ENCODE results near the gene PGLYRP3. TPM values are rescaled to one million over a fixed set of nuclear protein-coding genes. Genes with fewer than 3 reads are reported as not detected.
A peak's percentile ranks its signal among the peaks of the same experiment; 100 is the strongest.

Gene PGLYRP3
- polyA plus RNA-seq, 3 donors = not detected

- Mint-ChIP-seq H3K36me3 (no peaks in the 10 kb centered on the region), H3K27ac (no peak overlapping the region), H3K9me3 (peaks cover 0 to 1% (median 0%) of the 10 kb centered on the region in 7 donors), H3K4me1 (no peaks in the 10 kb centered on the region), H3K4me3 (no peak overlapping the region), H3K27me3 (ENCODE audit: low read depth in 3 of 3) (peaks cover 4 to 20% (median 11%) of the 10 kb centered on the region in 3 donors)
- intact Hi-C loops (cut with micrococcal nuclease) = no loop called here
- TF ChIP-seq CTCF (IDR thresholded peaks at IDR 0.05) = no peak
- no peaks in the 10 kb centered on the region for H3K9me3 ChIP-seq (replicated peaks in 1 of 2; ENCODE audit: control insufficient read depth in 1 of 2, insufficient read depth in 1 of 2, low read length in 2 of 2)
- no peak overlapping the region for H3K4me2 ChIP-seq (replicated peaks; ENCODE audit: extremely low read depth, low read length, poor library complexity, severe bottlenecking)
- H4K20me1 ChIP-seq (ENCODE audit: insufficient read depth, low read length) = no peaks in the 10 kb centered on the region
- H3K27me3 ChIP-seq (ENCODE audit: control insufficient read depth in 2 of 2, insufficient read depth in 2 of 2, low read length in 2 of 2) = peaks cover 5 to 7% of the 10 kb centered on the region in 2 donors
- no peak overlapping the region for H3K4me3 ChIP-seq (replicated peaks in 1 of 3; ENCODE audit: low read depth in 2 of 3, low read length in 3 of 3)
- H3K36me3 ChIP-seq (replicated peaks in 1 of 2; ENCODE audit: control insufficient read depth in 1 of 2, insufficient read depth in 2 of 2, low read length in 2 of 2) = no peaks in the 10 kb centered on the region
- 80% methylated on average over 3 of the region's 4 CpGs for WGBS (ENCODE audit: insufficient coverage)
- no peak overlapping the region for H3K27ac ChIP-seq (ENCODE audit: low read depth in 1 of 2, low read length in 2 of 2)
- H3K9ac ChIP-seq (ENCODE audit: insufficient read depth, low read length, poor library complexity, severe bottlenecking) = no peak overlapping the region
- no peaks in the 10 kb centered on the region for H3K79me2 ChIP-seq (ENCODE audit: insufficient read depth, low read length)
- no peak overlapping the region for H2AFZ ChIP-seq (ENCODE audit: insufficient read depth, low read depth, low read length, poor library complexity, severe bottlenecking)
- no peaks in the 10 kb centered on the region for H3K4me1 ChIP-seq (ENCODE audit: control insufficient read depth in 1 of 2, insufficient read depth in 2 of 2, low read length in 2 of 2)
- DNase-seq = no peak
Measured at GRCh38 chr1:153251988-153252387, 60.8 kb downstream of the PGLYRP3 start.

GRCh38 chr1:153251562-153251961 is 61.2 kb downstream of the PGLYRP3 start:
- H3K27ac ChIP-seq (ENCODE audit: low read depth in 1 of 2, low read length in 2 of 2) = no peak overlapping the region
- H3K4me3 ChIP-seq (replicated peaks in 1 of 3; ENCODE audit: low read depth in 2 of 3, low read length in 3 of 3) = no peak overlapping the region
- no peaks in the 10 kb centered on the region for H4K20me1 ChIP-seq (ENCODE audit: insufficient read depth, low read length)
- H3K4me1 Mint-ChIP-seq = no peaks in the 10 kb centered on the region
- no peaks in the 10 kb centered on the region for H3K4me1 ChIP-seq (ENCODE audit: control insufficient read depth in 1 of 2, insufficient read depth in 2 of 2, low read length in 2 of 2)
- H3K79me2 ChIP-seq (ENCODE audit: insufficient read depth, low read length) = no peaks in the 10 kb centered on the region
- H3K4me3 Mint-ChIP-seq = no peak overlapping the region
- H3K27me3 ChIP-seq (ENCODE audit: control insufficient read depth in 2 of 2, insufficient read depth in 2 of 2, low read length in 2 of 2) = peaks cover 7 to 10% of the 10 kb centered on the region in 2 donors
- no peak overlapping the region for H3K4me2 ChIP-seq (replicated peaks; ENCODE audit: extremely low read depth, low read length, poor library complexity, severe bottlenecking)
- no peaks in the 10 kb centered on the region for H3K36me3 ChIP-seq (replicated peaks in 1 of 2; ENCODE audit: control insufficient read depth in 1 of 2, insufficient read depth in 2 of 2, low read length in 2 of 2)
- H3K9me3 ChIP-seq (replicated peaks in 1 of 2; ENCODE audit: control insufficient read depth in 1 of 2, insufficient read depth in 1 of 2, low read length in 2 of 2) = no peaks in the 10 kb centered on the region
- no peak for DNase-seq
- H3K36me3 Mint-ChIP-seq = no peaks in the 10 kb centered on the region
- intact Hi-C loops (cut with micrococcal nuclease) = no loop called here
- TF ChIP-seq CTCF (IDR thresholded peaks at IDR 0.05) = no peak
- H3K9ac ChIP-seq (ENCODE audit: insufficient read depth, low read length, poor library complexity, severe bottlenecking) = no peak overlapping the region
- H3K27ac Mint-ChIP-seq = peak overlapping the region in 1 of 7 donors; percentile 18
- peaks cover 0 to 1% (median 0%) of the 10 kb centered on the region in 7 donors for H3K9me3 Mint-ChIP-seq
- peaks cover 4 to 23% (median 11%) of the 10 kb centered on the region in 3 donors for H3K27me3 Mint-ChIP-seq (ENCODE audit: low read depth in 3 of 3)
- no peak overlapping the region for H2AFZ ChIP-seq (ENCODE audit: insufficient read depth, low read depth, low read length, poor library complexity, severe bottlenecking)
- WGBS (ENCODE audit: insufficient coverage) = 94% methylated on average over 2 of the region's 3 CpGs

Data from CD14-positive monocyte (primary cell).